Neutrophil (primary cell): ENCODE results near the gene BARX1.

ENCODE experiments used
- H3K27ac ChIP-seq: fragments of 200-600 bp; sonication (generic); 2 replicates; pipeline ENCODE4 v1.5.1; 2016; ENCODE audit warnings: mild to moderate bottlenecking, moderate library complexity
- H3K27me3 ChIP-seq: fragments of 200-600 bp; sonication (generic); 2 replicates; pipeline ENCODE4 v1.6.0; 2016; ENCODE audit warnings: mild to moderate bottlenecking
- H3K36me3 ChIP-seq: fragments of 200-600 bp; sonication (generic); 2 replicates; pipeline ENCODE4 v1.5.1; 2017
- H3K4me1 ChIP-seq, 2 experiments: fragments of 200-600 bp in 1 of 2; sonication (generic) in 1 of 2; 1 replicate in 1 of 2; 2 replicates in 1 of 2; pipeline versions ENCODE4 v1.5.1 to v1.6.1; 2013 to 2016; ENCODE audit warnings: low read depth in 1 of 2, low read length in 1 of 2, mild to moderate bottlenecking in 1 of 2, moderate library complexity in 1 of 2; ENCODE audit not compliant: control insufficient read depth in 1 of 2, insufficient read depth in 1 of 2
- H3K4me3 ChIP-seq, 2 experiments: fragments of 200-600 bp in 1 of 2; sonication (generic) in 1 of 2; 1 replicate in 1 of 2; 2 replicates in 1 of 2; pipeline ENCODE4 v1.5.1; 2013 to 2016; ENCODE audit warnings: low read depth in 1 of 2, low read length in 1 of 2, mild to moderate bottlenecking in 1 of 2, moderate library complexity in 1 of 2
- H3K9me3 ChIP-seq: fragments of 200-600 bp; sonication (generic); 2 replicates; pipeline ENCODE4 v1.5.1; 2016
- TF ChIP-seq, protein P1 (sequence below): fragments of 200-600 bp; sonication (generic); IDR thresholded peaks from 2 replicates; pipeline ENCODE4 v1.5.1; 2016; ENCODE audit warnings: antibody characterized with exemption

BARX1 gene

DNA sequence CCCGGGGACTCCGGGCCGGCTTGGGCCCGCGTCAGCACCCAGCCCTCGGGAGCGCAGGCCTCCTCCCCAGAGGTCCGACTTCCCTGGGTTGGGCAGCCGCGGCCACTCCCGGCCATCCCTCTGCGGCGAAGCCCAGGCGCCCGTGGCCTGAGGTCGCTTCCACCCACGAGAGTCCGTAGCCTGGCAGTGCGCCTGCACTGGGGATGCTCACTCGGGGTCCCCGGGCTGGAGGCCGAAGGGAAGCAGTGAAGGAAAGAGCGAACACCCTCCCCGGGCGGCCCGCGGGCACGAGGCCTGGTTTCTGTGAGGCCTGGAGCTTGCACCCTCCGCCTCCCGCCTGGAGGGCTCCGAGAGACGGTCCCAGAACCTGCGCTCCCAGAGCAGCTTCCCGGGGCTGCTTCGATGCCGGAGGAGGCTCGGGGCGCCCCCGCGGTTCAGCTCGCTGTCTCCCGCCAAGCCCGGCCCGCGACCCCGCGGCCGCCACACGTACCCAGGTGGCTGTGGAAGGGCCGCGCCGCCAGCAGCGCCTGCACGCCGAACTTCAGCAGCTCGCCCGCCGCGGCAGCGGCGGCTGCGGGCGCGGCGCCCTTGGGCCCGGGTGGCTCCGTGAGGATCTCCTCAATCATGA lies 607 bp downstream of the BARX1 start:
- H3K27ac ChIP-seq = no peak overlapping the region
- H3K27me3 ChIP-seq = peaks cover 98% of the 10 kb centered on the region
- no peaks in the 10 kb centered on the region for H3K36me3 ChIP-seq
- H3K4me3 ChIP-seq = no peak overlapping the region
- peaks cover 30 to 37% of the 10 kb centered on the region in 2 experiments for H3K4me1 ChIP-seq
- TF ChIP-seq, protein P1, sequence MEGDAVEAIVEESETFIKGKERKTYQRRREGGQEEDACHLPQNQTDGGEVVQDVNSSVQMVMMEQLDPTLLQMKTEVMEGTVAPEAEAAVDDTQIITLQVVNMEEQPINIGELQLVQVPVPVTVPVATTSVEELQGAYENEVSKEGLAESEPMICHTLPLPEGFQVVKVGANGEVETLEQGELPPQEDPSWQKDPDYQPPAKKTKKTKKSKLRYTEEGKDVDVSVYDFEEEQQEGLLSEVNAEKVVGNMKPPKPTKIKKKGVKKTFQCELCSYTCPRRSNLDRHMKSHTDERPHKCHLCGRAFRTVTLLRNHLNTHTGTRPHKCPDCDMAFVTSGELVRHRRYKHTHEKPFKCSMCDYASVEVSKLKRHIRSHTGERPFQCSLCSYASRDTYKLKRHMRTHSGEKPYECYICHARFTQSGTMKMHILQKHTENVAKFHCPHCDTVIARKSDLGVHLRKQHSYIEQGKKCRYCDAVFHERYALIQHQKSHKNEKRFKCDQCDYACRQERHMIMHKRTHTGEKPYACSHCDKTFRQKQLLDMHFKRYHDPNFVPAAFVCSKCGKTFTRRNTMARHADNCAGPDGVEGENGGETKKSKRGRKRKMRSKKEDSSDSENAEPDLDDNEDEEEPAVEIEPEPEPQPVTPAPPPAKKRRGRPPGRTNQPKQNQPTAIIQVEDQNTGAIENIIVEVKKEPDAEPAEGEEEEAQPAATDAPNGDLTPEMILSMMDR = no peak
- H3K9me3 ChIP-seq = peaks cover 2% of the 10 kb centered on the region

DNA sequence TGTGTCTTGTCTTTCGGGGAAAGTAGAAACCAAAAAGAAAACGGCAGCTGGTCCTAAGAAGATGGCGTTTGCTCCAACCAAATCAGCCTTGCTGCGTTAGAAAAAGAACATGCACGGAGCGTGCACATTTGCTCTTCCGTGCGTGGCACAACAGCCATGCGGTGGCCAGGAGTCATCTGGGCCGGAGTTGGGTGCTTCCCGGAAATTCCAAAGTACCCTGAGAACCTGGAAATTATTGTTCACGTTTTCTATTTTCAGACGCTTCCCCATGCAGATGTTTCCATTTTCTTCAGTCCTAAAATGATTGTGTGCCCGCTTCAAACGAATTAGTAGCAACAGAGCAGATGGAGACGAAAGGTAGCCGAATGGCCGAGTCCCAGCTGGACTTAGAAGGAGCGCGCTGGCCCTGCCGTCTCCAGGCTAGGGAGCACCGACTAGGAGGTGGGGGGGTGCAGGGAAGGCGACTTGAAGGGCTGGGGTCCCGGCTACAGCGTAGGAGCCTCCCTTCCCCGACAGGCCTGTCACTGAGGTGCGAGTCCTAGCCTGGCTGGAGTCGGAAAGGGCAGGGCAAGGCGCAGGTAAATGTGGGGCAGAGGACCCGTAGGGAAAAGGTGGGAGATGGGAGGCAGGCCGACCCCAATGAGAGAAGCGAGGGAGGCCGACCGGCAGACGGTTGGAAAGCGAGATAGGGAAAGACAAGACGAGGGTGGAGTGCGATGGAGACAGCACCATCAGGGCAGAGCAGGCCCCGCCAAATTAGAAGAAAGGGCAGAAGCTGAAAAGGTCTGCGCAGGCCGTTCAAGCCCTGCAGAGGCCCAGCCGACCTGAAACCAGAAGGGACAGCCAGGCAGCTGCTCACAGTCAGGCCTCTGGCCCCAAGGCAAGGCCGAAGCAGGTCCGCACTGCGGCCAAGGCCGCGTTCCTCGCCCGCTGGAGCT lies 1.4 kb downstream of the BARX1 start:
- peaks cover 2% of the 10 kb centered on the region for H3K9me3 ChIP-seq
- H3K4me3 ChIP-seq = no peak overlapping the region
- no peak overlapping the region for H3K27ac ChIP-seq
- peaks cover 98% of the 10 kb centered on the region for H3K27me3 ChIP-seq
- no peaks in the 10 kb centered on the region for H3K36me3 ChIP-seq
- H3K4me1 ChIP-seq = peaks cover 23 to 29% of the 10 kb centered on the region in 2 experiments
- TF ChIP-seq, protein P1 = no peak

DNA sequence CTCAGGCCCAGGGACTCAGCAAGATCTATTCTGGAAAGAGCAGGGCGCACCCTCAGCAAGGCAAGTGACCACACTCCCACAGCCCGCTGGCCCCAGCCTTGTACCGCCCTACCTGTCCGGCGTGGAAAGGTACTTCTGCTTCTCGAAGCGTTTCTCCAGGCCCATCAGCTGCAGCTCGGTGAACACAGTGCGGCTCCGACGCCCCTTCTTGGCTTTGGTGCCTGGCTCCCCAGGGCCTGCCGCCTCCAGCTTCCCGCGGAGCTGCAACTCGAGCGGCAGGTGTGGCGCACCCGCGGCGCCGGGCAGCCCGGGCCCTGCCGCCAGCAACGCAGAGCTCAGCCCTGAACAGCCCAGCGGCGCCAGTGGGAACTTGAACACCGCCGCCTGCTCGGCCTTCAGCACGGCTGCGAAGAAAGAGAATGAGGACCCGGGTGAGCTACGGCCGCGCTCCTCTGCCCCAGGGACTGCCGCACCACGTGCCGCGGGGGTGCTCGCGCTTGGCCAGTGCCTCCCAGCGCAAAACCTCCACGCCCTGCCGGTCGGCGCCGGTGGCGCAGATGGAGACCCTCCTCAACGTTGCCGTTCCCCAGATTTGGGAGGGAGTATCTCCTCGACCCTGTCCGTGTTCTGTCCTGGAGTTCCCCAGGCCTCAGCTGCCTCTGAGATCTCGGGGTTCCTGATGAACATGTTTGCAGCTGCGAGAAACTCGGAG lies 2.2 kb downstream of the BARX1 start:
- H3K4me1 ChIP-seq = peaks cover 19 to 25% of the 10 kb centered on the region in 2 experiments

DNA sequence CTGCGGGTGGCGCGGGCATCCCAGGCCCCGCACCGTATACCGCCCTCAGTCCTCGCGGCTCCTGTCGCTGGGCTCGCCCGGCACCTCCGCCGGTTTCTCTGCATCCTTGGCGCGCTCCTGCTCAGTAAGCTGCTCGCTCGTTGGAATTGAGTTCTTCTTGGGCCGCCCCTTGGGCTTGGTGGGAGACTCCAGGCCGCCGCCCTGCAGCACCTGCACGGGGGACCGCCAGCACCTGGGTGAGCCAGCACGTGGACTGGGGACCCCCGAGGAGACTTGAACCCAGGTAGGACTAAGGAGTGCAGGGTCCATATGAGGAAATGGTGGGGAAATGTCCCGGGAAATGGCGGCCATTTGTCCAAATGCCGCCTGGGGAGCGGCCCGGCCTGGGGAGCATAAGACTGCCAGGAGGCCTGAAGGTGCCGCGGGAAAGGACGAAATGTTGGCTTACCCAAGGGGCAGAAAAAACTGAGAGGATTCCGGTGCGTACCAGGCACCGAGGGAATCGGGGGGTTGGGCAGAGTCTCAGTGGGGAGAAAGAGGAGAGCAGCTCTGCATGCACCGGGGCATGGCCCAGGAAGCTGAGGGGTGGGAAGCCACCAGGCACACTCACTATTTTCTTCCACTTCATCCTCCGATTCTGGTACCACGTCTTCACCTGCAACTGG lies 2.9 kb downstream of the BARX1 start:
- TF ChIP-seq, protein P1 = no peak
- Histone ChIP-seq H3K4me3 (peak overlapping the region in 1 of 2 experiments; percentile 64), H3K4me1 (peaks cover 19 to 25% of the 10 kb centered on the region in 2 experiments), H3K9me3 (peaks cover 2% of the 10 kb centered on the region), H3K36me3 (no peaks in the 10 kb centered on the region), H3K27me3 (peaks cover 98% of the 10 kb centered on the region), H3K27ac (no peak overlapping the region)

More for the DNA sequence above, 2.2 kb downstream of the BARX1 start:
- TF ChIP-seq, protein P1 = no peak
- peaks cover 98% of the 10 kb centered on the region for H3K27me3 ChIP-seq
- no peak overlapping the region for H3K27ac ChIP-seq
- no peaks in the 10 kb centered on the region for H3K36me3 ChIP-seq
- H3K9me3 ChIP-seq = peaks cover 2% of the 10 kb centered on the region
- H3K4me3 ChIP-seq = no peak overlapping the region

DNA sequence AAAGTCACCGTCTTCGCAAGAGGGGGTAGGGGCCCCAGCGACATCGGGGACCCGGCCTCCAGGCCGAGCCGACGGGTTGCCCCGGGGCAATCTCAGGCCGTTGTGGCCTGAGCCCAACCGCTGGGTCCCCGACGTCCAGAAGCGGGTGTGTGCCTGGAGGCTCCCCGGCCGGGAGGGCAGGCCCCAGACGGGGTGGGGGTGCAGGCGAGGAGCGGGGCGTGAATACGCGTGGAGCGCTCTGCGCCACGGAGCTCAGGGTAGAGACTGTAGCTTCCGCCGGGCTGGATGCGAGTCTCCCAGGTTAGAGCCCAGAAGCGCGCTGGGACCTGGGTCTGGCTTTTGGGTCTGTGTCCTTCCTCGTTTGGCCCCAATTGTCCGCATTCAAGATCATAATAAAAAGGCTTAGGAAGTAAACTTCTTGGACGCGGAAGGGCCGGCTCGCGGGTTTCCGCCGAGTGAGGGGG lies 3.5 kb downstream of the BARX1 start:
- H3K36me3 ChIP-seq = no peaks in the 10 kb centered on the region
- peaks cover 2% of the 10 kb centered on the region for H3K9me3 ChIP-seq
- TF ChIP-seq, protein P1 = no peak
- no peak overlapping the region for H3K27ac ChIP-seq
- peaks cover 98% of the 10 kb centered on the region for H3K27me3 ChIP-seq
- peak overlapping the region in 1 of 2 experiments; percentile 64 for H3K4me3 ChIP-seq
- H3K4me1 ChIP-seq = peaks cover 19 to 25% of the 10 kb centered on the region in 2 experiments
